Astrocyte (in vitro differentiated cells and primary cell): Measurements from ENCODE around the gene TFEB.

Experiments used
- EZH2 ChIP-seq: IDR thresholded peaks from 2 replicates; pipeline ENCODE4 v1.6.1; 2012; ENCODE audit warnings: mild to moderate bottlenecking, low read length, inconsistent platforms; ENCODE audit not compliant: insufficient read depth
- TF ChIP-seq, protein P1 (sequence below): IDR thresholded peaks from 2 replicates; pipeline ENCODE4 v1.5.1; 2011; ENCODE audit warnings: low read depth, mild to moderate bottlenecking, inconsistent platforms, low read length, moderate library complexity; ENCODE audit not compliant: insufficient read depth

DNA sequence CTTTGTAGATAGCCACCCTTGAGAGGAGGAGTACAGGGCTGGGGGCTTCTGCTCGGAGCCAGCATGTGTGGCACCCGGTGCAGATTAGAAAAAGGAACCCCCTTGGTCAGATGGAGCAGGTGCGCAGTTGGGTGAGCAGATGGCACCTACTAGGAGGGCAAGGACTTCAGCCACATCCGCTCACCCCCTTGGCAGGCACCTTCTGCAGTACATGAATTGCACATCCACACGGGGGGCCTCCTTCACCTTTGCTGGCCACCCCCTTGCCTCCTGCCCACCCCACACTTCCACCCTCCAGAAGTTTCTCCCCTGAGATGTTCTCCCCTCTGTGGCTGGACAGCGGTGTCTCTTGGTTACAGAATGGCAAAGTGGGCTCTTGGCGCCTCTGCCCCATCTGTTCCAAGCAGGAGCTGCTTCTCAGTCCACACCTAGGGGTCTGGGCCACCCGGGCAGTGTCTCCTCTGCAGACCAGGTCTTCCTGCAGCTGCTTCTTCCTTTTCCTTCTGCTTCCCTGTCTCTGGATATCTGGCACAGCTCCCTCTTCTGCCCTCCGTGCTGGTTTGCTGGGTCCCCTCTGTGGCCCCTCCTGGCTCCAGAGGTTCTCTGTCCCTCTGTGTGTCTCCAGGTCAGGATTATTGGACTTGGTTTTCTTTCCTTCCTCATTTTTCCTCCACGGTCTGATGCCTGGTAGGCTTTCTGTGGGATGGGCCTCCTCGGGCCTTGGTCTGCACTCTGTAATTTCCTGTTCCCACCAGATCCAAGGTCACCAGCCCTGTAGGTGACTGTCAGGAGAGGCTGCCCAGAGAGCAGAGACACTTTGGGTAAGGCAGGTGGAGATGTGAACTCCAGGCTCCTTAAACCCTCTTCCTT, 93.1 kb downstream of the TFEB start:
- TF ChIP-seq, protein P1, sequence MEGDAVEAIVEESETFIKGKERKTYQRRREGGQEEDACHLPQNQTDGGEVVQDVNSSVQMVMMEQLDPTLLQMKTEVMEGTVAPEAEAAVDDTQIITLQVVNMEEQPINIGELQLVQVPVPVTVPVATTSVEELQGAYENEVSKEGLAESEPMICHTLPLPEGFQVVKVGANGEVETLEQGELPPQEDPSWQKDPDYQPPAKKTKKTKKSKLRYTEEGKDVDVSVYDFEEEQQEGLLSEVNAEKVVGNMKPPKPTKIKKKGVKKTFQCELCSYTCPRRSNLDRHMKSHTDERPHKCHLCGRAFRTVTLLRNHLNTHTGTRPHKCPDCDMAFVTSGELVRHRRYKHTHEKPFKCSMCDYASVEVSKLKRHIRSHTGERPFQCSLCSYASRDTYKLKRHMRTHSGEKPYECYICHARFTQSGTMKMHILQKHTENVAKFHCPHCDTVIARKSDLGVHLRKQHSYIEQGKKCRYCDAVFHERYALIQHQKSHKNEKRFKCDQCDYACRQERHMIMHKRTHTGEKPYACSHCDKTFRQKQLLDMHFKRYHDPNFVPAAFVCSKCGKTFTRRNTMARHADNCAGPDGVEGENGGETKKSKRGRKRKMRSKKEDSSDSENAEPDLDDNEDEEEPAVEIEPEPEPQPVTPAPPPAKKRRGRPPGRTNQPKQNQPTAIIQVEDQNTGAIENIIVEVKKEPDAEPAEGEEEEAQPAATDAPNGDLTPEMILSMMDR = no peak
- TF ChIP-seq EZH2 = no peak
